GM18868 (cell line): Measurements from ENCODE around the gene KRTAP17-1.
"Not testable (repeated sequence)": the region's sequence is repeated elsewhere in the genome, so short reads cannot be mapped to it uniquely, and the experiment has no call there.

Source experiments
- ATAC-seq: cut with Tn5 transposase; IDR thresholded peaks from one replicate; pipeline ENCODE4 v1.9.1; 2021; ENCODE audit warnings: mild to moderate bottlenecking, moderate library complexity; ENCODE audit not compliant: unreplicated experiment

Gene KRTAP17-1

DNA sequence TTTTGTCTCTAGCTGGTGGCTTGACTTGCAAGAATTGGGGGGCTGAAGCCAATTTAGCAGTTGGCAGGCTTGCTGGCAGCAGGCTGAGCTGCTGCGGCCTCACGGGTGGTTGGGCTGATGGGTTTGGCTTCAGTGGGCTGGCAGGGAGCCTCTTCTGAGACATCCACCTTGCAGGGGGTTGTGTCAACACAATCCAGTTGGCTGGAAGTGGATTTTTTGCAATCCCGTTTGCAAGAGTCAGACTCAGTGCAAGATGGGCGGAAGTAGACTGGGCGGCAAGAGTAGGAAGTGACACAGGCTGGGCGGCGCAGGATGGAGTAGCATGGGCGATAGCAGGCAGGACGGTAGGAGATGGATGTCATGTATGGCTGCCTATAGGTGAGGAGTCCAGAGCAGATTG is 7.9 kb downstream of the KRTAP17-1 start:
- ATAC-seq: no peak

- ATAC-seq: no peak
Observed at GRCh38 chr17:41304091-41304490, 11.4 kb downstream of the KRTAP17-1 start.

- no peak for ATAC-seq
Observed at GRCh38 chr17:41302981-41303380, 12.5 kb downstream of the KRTAP17-1 start.

DNA sequence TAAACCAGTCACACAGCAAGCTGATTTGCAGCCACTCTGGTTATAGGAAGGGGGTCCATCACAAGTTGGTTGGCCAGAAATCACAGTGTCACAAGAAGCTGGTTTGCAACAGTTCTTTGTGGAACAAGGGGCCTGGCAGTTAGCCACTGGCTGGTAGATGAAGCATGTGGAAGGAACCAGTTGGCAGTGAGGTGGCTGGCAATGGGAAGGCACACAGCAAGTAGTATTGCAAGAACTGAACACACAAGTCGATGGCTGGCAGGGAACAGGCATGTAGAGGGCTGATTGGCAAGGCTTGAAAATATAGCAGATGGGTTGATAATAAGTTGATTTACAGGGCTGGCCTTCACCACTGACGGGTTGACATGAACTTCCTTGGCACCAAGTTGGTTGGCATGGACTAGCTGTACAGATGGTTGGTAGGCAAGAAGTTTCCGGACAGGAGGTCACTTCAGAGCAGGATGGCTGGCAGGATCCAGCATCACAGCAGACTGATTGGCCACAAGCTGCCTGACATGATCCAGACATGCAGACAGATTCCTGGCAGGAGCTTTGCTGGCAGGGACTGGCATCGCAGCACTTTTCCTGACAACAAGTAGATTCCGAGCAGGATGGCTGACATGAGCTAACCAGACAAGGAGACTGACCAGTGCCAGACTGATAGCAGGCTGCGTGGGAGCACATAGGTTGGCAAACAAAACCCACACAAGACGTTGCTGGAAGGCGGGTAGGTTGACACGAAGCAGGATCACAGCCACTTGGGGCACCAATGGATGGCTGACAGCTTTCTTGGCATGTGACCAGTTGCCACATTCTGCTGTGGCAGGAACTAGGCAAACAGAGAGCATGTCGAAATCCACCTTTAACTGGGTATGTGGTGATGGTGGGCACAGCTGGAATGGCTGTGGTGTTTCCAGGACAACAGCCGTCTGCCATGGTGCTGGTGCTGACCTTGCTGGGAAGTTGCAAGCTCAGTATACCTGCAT is 13.3 kb downstream of the KRTAP17-1 start, which contains the start of gene KRTAP29-1:
KRTAP29-1 (minus strand) TSS at position 936 of the 986 bp plus-strand sequence; CDS start at position 936, 0 bp downstream.
- ATAC-seq: no peak

DNA sequence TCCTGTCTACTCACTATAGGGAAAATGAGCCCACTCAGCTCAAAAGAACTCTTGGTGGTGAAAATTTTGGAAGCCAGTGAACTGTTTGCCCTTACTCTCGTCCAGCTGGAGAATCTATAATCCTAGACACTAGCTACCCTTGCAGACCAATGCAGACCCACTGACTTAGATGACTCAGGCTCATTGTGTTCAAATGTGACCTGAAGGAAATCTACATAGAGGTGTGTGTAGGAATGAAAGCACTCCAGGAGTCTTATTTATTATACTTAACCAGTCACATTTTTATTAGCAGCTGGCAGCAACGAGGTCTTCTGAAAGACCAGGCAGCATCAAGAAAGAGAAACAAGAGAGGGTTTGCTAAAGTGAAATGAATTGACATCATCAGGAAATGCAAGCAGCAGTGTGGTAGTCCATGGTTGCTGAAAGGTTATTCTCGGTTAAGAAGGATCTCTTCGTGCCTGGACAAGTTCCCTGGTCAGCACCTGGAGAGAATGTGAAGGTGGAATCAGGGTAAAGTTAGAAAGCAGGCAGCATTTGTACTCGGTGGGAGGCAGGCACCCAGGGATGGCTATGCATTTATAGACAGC is 14.2 kb downstream of the KRTAP17-1 start:
- no peak for ATAC-seq

DNA sequence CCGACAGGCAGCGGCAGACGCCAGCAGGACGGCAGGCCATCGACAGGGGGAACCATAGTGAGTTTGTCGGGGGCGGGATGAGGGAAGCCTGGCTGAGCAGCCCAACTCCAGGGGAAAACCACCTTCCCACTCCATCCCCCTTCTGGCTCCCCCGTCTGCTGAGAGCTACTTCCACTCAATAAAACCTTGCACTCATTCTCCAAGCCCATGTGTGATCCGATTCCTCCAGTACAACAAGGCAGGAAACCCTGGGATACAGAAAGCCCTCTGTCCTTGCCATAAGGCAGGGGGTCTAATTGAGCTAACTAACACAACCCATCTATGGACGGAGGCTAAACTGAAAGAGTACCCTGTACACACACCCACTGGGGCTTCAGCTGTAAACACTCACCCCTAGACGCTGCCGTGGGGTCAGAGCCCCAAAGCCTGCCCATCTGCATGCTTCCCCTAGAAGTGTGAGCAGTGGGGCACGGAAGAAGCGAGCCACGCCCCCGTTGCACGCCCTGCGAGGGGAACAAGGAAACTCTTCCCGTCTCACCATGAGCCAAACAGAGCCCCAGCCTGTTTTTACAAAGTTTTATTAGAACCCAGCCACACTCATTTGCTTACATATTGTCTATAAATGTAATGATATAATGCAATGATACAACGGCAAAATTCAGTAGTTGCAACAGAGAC is 16.9 kb downstream of the KRTAP17-1 start:
- ATAC-seq: no peak

- no peak for ATAC-seq
Observed at GRCh38 chr17:41296846-41297245, 18.7 kb downstream of the KRTAP17-1 start.

DNA sequence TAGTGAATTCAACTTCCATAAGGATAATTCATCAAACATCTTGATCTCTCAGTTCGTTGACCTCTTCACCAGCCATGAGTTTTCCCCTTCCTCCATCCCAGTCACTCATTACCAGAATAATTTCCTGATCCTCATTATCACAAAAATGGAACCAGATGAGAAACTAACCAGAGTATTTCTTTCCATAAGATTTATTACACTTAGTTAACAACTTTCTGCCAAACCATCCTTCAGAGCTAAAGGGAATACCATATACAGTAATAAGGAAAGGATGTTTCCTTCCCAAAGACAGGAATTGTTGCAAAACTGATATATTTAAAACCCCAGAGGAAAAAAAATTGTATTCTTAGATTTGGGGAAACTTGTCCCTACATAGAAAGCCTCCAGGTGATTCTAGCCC is 21.5 kb downstream of the KRTAP17-1 start:
- no peak for ATAC-seq

GRCh38 chr17:41287050-41287449 is 28.5 kb downstream of the KRTAP17-1 start:
- ATAC-seq: no peak

- no peak for ATAC-seq
Observed at GRCh38 chr17:41284546-41284945, 31.0 kb downstream of the KRTAP17-1 start.

- no peak for ATAC-seq
Observed at GRCh38 chr17:41284043-41284442, 31.5 kb downstream of the KRTAP17-1 start.

- ATAC-seq: no peak
Observed at GRCh38 chr17:41278176-41278955, 37.1 kb downstream of the KRTAP17-1 start.

DNA sequence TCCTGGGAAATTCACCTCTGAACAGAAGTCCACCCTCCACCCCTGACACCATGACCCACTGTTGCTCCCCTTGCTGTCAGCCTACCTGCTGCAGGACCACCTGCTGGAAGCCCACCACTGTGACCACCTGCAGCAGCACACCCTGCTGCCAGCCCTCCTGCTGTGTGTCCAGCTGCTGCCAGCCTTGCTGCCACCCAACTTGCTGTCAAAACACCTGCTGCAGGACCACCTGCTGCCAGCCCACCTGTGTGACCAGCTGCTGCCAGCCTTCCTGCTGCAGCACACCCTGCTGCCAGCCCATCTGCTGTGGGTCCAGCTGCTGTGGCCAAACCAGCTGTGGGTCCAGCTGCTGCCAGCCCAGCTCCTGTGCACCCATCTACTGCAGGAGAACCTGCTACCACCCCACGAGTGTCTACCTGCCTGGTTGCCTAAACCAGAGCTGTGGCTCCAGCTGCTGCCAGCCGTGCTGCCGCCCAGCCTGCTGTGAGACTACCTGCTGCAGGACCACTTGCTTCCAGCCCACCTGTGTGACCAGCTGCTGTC is 39.8 kb downstream of the KRTAP17-1 start, which contains the start of gene KRTAP9-7:
KRTAP9-7 (plus strand) TSS at position 51 of the 543 bp plus-strand sequence; CDS start at position 51, 0 bp downstream.
- not testable (repeated sequence) for ATAC-seq

- no peak for ATAC-seq
Observed at GRCh38 chr17:41271858-41272257, 43.7 kb downstream of the KRTAP17-1 start.

DNA sequence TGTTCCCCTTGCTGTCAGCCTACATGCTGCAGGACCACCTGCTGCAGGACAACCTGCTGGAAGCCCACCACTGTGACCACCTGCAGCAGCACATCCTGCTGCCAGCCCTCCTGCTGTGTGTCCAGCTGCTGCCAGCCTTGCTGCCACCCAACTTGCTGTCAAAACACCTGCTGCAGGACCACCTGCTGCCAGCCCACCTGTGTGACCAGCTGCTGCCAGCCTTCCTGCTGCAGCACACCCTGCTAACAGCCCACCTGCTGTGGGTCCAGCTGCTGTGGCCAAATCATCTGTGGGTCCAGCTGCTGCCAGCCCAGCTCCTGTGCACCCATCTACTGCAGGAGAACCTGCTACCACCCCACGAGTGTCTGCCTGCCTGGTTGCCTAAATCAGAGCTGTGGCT is 44.2 kb downstream of the KRTAP17-1 start:
- not testable (repeated sequence) for ATAC-seq

DNA sequence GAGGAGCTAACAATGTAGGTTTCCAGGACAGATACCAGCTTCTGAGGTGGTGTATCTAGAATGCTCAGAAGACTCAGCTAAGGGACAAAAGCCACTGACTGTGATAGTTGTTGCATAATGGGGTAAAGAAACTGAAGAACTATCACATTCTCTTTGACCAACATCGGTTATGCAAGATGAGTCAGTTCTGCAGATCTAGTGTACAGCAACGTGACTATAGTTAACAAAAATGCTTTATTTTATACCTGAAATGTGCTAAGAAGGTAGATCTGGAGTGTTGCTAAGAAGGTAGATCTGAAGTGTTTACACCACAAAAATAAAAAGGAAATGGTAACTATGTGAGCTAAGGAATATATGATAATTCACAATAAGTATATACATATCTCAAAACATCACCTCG is 47.8 kb downstream of the KRTAP17-1 start:
- ATAC-seq: no peak

DNA sequence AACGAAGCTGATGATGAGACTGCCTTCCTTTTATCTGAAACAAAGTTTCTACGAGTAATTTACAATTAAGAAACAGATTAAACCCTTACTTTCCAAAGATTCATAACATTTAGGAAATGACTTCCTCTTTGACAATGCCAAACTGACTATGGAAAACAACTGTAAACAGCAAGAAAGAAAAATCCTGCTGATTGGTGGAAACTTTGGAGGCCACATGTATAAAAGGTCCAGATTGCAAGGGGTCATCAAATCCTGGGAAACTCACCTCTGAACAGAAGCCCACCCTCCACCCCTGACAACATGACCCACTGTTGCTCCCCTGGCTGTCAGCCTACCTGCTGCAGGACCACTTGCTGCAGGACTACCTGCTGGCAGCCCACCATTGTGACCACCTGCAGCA is 50.4 kb downstream of the KRTAP17-1 start, which contains the start of gene KRTAP9-6:
KRTAP9-6 (plus strand) TSS at position 301 of the 400 bp plus-strand sequence; CDS start at position 301, 0 bp downstream.
- no peak for ATAC-seq
